ENCODE measurements around the gene HOXC10.

- TF ChIP-seq CTCF (IDR thresholded peaks at IDR 0.05) = no peak
- no peak for TF ChIP-seq POLR2A (IDR thresholded peaks at IDR 0.05)
Measured at GRCh38 chr12:53954694-53955035, 30.3 kb upstream of the HOXC10 start, which contains the start of gene HOXC12.

All from adrenal gland (tissue), 5 donors.